ENCODE measurements around the gene ZNF664. TPM values are rescaled to one million over a fixed set of nuclear protein-coding genes. Genes with fewer than 3 reads are reported as not detected.

Gene ZNF664
- total RNA-seq, 3 donors from 2014 or later, result 101 to 132 (median 101) TPM

- Histone ChIP-seq H3K36me3 (ENCODE audit: low read depth) (no peaks in the 10 kb centered on the region), H3K4me3 (no peak overlapping the region), H3K9me3 (no peaks in the 10 kb centered on the region), H3K4me1 (ENCODE audit: low read depth) (peaks cover 5% of the 10 kb centered on the region)
- no peak for TF ChIP-seq CTCF (IDR thresholded peaks at IDR 0.05)
- no peak for DNase-seq
- no peak for ATAC-seq
- intact Hi-C loops (cut with DNase I, micrococcal nuclease), result no loop called here
These were observed 6.6 kb downstream of the ZNF664 start for GRCh38 chr12:123979566-123979965.

GRCh38 chr12:123982269-123982668, 9.3 kb downstream of the ZNF664 start:
- no peak overlapping the region for H3K4me3 ChIP-seq
- DNase-seq, result no peak
- no peaks in the 10 kb centered on the region for H3K9me3 ChIP-seq
- TF ChIP-seq CTCF (IDR thresholded peaks at IDR 0.05), result no peak
- H3K4me1 ChIP-seq (ENCODE audit: low read depth), result no peaks in the 10 kb centered on the region
- no peaks in the 10 kb centered on the region for H3K36me3 ChIP-seq (ENCODE audit: low read depth)
- intact Hi-C loops (cut with DNase I, micrococcal nuclease), result loop anchor here in 1 of 2 donors (10.0 kb wide), 1 partner anchor 77 kb away; no protein-coding TSS in a partner anchor
- no peak for ATAC-seq

GRCh38 chr12:123983822-123984485, 10.9 kb downstream of the ZNF664 start:
- Histone ChIP-seq H3K9me3 (no peaks in the 10 kb centered on the region), H3K4me3 (no peak overlapping the region), H3K36me3 (ENCODE audit: low read depth) (no peaks in the 10 kb centered on the region), H3K4me1 (ENCODE audit: low read depth) (no peaks in the 10 kb centered on the region)
- ATAC-seq (peak; percentile 84), DNase-seq (peak in 1 of 3 donors; percentile 63)
- intact Hi-C loops (cut with DNase I, micrococcal nuclease), result loop anchor here in 1 of 2 donors (10.0 kb wide), 1 partner anchor 79 kb away; no protein-coding TSS in a partner anchor
- TF ChIP-seq CTCF (IDR thresholded peaks at IDR 0.05), result peak; percentile 19

- intact Hi-C loops (cut with DNase I, micrococcal nuclease), result loop anchor here in 1 of 2 donors (10.0 kb wide), 1 partner anchor 80 kb away; no protein-coding TSS in a partner anchor
These were observed 11.9 kb downstream of the ZNF664 start for GRCh38 chr12:123984903-123985302.

GRCh38 chr12:123986374-123986965, 13.5 kb downstream of the ZNF664 start:
- H3K4me1 ChIP-seq (ENCODE audit: low read depth), result peaks cover 12% of the 10 kb centered on the region
- H3K9me3 ChIP-seq, result no peaks in the 10 kb centered on the region
- TF ChIP-seq CTCF (IDR thresholded peaks at IDR 0.05), result no peak
- ATAC-seq (no peak), DNase-seq (no peak)
- H3K4me3 ChIP-seq, result no peak overlapping the region
- H3K36me3 ChIP-seq (ENCODE audit: low read depth), result no peaks in the 10 kb centered on the region
- intact Hi-C loops (cut with DNase I, micrococcal nuclease), result loop anchor here in 1 of 2 donors (10.0 kb wide), 1 partner anchor 82 kb away; no protein-coding TSS in a partner anchor

More at GRCh38 chr12:123984903-123985302, 11.9 kb downstream of the ZNF664 start:
- Histone ChIP-seq H3K4me1 (ENCODE audit: low read depth) (no peaks in the 10 kb centered on the region), H3K9me3 (no peaks in the 10 kb centered on the region), H3K4me3 (no peak overlapping the region), H3K36me3 (ENCODE audit: low read depth) (no peaks in the 10 kb centered on the region)
- ATAC-seq (no peak), DNase-seq (no peak)
- no peak for TF ChIP-seq CTCF (IDR thresholded peaks at IDR 0.05)
